ENCODE data around the gene ST3GAL4.

DNA sequence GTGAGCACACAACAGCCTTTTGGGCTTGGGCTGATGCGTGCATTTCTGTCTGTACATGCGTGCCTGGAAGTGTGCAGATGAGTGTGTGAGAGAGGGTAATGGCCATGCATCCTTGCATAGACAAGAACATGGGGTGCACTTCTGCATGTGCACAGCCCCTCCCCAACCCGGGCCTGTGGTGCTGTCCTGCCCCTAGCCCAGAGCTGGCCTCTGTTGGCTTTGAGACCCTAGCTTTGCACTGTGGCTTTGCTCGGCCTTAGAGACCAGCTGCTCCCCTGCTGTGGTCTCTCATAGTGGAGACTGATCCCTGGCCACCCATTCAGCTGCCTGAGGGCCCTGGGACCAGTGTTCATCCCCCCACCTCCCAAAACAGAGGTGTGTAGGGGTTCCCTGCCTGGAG, 25.4 kb downstream of the ST3GAL4 start:
- TF ChIP-seq YY1 (IDR thresholded peaks at IDR 0.05; ENCODE audit: extremely low read depth, insufficient replicate concordance, low read depth, low read length) (no peak), CEBPB (IDR thresholded peaks at IDR 0.05; ENCODE audit: low read depth) (no peak), POLR2A (IDR thresholded peaks at IDR 0.05; ENCODE audit: borderline replicate concordance, extremely low read depth, insufficient read depth, insufficient read length) (no peak), ZFX (IDR thresholded peaks at IDR 0.05) (no peak), RAD21 (IDR thresholded peaks at IDR 0.05; ENCODE audit: low read depth) (no peak), ELF1 (IDR thresholded peaks at IDR 0.05; ENCODE audit: borderline replicate concordance, low read depth) (no peak), POLR2AphosphoS5 (IDR thresholded peaks at IDR 0.05; ENCODE audit: low read depth, low read length) (no peak), SRF (IDR thresholded peaks at IDR 0.05; ENCODE audit: low read depth) (no peak), EZH2phosphoT487 (IDR thresholded peaks at IDR 0.05; ENCODE audit: borderline replicate concordance) (no peak)
- TF ChIP-seq, protein P1, sequence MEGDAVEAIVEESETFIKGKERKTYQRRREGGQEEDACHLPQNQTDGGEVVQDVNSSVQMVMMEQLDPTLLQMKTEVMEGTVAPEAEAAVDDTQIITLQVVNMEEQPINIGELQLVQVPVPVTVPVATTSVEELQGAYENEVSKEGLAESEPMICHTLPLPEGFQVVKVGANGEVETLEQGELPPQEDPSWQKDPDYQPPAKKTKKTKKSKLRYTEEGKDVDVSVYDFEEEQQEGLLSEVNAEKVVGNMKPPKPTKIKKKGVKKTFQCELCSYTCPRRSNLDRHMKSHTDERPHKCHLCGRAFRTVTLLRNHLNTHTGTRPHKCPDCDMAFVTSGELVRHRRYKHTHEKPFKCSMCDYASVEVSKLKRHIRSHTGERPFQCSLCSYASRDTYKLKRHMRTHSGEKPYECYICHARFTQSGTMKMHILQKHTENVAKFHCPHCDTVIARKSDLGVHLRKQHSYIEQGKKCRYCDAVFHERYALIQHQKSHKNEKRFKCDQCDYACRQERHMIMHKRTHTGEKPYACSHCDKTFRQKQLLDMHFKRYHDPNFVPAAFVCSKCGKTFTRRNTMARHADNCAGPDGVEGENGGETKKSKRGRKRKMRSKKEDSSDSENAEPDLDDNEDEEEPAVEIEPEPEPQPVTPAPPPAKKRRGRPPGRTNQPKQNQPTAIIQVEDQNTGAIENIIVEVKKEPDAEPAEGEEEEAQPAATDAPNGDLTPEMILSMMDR (IDR thresholded peaks at IDR 0.05 in 2 of 3, conservative IDR thresholded peaks at IDR 0.05 in 1 of 3; ENCODE audit: borderline replicate concordance in 1 of 3, insufficient read depth in 1 of 3, low read depth in 2 of 3, low read length in 2 of 3) = no peak
- TF ChIP-seq, protein P2, sequence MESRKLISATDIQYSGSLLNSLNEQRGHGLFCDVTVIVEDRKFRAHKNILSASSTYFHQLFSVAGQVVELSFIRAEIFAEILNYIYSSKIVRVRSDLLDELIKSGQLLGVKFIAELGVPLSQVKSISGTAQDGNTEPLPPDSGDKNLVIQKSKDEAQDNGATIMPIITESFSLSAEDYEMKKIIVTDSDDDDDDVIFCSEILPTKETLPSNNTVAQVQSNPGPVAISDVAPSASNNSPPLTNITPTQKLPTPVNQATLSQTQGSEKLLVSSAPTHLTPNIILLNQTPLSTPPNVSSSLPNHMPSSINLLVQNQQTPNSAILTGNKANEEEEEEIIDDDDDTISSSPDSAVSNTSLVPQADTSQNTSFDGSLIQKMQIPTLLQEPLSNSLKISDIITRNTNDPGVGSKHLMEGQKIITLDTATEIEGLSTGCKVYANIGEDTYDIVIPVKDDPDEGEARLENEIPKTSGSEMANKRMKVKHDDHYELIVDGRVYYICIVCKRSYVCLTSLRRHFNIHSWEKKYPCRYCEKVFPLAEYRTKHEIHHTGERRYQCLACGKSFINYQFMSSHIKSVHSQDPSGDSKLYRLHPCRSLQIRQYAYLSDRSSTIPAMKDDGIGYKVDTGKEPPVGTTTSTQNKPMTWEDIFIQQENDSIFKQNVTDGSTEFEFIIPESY (IDR thresholded peaks at IDR 0.05; ENCODE audit: extremely low read depth, insufficient replicate concordance, low read length) = no peak
- TF ChIP-seq, protein P3, sequence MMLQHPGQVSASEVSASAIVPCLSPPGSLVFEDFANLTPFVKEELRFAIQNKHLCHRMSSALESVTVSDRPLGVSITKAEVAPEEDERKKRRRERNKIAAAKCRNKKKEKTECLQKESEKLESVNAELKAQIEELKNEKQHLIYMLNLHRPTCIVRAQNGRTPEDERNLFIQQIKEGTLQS (IDR thresholded peaks at IDR 0.05) = no peak
- TF ChIP-seq, protein P4, sequence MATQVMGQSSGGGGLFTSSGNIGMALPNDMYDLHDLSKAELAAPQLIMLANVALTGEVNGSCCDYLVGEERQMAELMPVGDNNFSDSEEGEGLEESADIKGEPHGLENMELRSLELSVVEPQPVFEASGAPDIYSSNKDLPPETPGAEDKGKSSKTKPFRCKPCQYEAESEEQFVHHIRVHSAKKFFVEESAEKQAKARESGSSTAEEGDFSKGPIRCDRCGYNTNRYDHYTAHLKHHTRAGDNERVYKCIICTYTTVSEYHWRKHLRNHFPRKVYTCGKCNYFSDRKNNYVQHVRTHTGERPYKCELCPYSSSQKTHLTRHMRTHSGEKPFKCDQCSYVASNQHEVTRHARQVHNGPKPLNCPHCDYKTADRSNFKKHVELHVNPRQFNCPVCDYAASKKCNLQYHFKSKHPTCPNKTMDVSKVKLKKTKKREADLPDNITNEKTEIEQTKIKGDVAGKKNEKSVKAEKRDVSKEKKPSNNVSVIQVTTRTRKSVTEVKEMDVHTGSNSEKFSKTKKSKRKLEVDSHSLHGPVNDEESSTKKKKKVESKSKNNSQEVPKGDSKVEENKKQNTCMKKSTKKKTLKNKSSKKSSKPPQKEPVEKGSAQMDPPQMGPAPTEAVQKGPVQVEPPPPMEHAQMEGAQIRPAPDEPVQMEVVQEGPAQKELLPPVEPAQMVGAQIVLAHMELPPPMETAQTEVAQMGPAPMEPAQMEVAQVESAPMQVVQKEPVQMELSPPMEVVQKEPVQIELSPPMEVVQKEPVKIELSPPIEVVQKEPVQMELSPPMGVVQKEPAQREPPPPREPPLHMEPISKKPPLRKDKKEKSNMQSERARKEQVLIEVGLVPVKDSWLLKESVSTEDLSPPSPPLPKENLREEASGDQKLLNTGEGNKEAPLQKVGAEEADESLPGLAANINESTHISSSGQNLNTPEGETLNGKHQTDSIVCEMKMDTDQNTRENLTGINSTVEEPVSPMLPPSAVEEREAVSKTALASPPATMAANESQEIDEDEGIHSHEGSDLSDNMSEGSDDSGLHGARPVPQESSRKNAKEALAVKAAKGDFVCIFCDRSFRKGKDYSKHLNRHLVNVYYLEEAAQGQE (IDR thresholded peaks at IDR 0.05; ENCODE audit: low read depth) = no peak

All from HCT116 (cell line).